GM18519 (cell line): ENCODE measurements around the gene GRIN2C.
"Not testable (repeated sequence)": the region's sequence is repeated elsewhere in the genome, so short reads cannot be mapped to it uniquely, and the experiment has no call there.

Experiments
- ATAC-seq: cut with Tn5 transposase; IDR thresholded peaks from one replicate; pipeline ENCODE4 v1.9.1; 2021; ENCODE audit warnings: mild to moderate bottlenecking, moderate library complexity; ENCODE audit not compliant: unreplicated experiment, low FRiP score

Gene GRIN2C

DNA sequence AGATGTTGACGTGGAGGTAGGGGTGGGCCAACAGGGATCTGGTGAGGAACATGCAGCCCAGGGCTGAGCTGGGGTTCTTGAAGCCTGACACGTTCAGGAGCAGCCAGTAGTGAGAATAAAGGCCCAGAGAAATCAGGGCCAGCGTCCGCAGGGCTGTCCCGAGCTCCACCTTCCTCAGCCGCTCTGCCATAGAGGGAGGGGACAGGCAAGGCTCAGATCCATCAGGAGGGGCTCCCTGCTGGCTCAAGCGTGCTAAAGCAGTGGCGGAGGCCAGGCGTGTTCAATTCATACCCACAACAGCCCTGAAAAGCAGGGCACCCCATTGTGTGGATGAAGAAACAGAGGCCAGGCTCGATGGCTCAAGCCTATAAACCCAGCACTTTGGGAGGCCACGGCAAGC is 21.4 kb upstream of the GRIN2C start:
- ATAC-seq: no peak

- ATAC-seq: no peak
Observed at GRCh38 chr17:74879308-74879707, 19.6 kb upstream of the GRIN2C start.

DNA sequence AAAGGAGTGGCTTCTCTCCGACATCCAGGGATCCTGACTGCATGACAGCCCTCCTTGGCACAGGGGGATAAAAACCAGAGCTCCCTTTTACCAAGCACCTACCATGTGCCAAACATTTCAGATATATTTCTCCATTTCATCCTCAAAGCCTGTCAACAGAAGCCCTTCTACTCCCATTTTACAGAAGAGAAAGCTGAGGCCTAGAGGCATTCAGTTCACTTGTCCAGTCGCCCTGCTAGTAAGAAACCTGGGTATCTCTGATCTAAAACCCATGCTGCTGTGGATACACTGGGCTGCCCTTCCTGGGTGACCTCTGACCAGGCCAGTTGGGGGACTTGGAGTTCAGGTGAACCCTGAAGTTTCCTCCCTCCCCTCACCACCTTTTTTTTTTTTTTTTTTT is 19.0 kb upstream of the GRIN2C start:
- no peak for ATAC-seq

DNA sequence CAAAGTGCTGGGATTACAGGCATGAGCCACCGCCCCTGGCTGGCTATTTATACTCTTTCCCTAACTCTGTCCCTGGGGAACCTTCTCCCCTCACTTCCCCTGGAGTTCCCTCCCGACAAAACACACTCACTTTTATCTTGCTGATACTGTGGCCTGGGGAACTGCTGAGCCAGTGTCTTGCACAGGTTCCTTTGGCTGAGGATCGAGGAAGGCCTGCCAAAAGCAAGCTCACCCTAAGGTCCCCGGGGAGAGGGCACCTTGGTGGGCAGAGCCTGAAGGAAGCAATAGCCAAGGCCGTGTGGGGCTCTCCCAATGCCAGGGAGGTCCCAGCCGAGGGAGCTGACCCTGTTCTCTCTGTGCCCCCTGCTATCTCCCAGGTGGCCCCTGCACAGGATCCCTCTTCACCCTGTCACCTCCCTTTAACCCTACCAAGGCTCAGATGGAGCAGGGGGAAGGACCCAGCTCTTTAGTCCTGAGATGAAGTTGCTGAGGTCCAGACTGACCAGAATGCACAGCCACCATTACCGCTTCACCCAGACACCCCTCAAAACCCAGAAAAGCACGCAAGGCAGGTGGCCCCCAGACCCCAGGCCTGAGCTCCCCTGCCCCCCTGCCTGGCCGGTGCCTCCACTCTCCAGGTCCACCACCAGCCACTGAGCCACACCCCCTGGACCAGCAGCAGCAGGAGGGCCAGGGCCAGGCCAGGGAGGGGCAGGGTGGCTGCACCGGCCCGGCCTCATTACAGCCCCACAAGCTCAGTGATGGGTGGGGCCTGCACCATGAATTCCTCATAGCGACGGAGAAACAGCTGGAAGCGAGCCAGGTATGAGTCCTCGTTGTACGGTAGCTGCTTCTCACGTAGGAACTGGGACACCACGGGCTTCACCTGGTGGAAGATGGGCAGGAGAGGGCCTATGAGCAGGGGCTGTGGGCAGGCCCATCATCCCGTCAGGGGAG is 18.2 kb upstream of the GRIN2C start:
- no peak for ATAC-seq

- no peak for ATAC-seq
Observed at GRCh38 chr17:74875977-74876593, 16.4 kb upstream of the GRIN2C start.

DNA sequence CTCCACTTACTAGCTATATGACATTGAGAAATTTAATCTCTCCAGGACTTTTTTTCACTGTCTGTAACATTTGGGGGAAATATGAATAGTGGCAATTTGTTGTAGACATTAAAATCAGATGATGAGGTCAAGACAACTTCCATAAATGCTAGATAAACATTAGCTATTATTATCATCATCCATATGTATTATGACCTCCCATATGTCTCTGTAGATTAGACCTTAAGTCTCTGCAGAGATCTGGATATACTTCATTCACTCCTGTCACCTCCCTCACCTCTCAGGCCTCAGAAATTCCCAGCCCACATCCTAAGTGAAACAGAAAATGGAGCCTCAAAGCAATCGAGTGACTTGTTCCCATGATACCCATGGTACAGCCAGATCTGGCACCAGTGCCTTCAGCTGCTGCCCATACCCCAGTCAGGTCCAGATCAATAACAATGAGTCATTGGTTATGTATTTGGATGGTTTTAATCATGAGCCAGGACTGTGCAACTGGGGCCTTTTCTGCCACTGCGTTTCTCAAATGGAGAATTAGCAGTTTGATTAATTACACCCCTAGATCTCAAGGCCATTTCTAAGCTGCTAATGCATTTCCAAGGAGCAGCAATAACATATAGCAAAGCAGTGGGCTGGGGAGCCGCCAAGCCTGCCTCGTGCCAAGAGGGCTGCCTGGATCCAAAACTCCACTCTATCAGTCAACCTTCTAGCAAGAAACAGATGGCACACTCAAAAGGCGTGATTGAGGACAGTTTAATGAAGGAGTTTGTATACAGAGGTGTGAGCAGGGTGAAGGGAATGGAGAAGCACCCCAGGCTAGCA is 15.7 kb upstream of the GRIN2C start:
- ATAC-seq: no peak

- no peak for ATAC-seq
Observed at GRCh38 chr17:74874615-74875037, 14.9 kb upstream of the GRIN2C start.

DNA sequence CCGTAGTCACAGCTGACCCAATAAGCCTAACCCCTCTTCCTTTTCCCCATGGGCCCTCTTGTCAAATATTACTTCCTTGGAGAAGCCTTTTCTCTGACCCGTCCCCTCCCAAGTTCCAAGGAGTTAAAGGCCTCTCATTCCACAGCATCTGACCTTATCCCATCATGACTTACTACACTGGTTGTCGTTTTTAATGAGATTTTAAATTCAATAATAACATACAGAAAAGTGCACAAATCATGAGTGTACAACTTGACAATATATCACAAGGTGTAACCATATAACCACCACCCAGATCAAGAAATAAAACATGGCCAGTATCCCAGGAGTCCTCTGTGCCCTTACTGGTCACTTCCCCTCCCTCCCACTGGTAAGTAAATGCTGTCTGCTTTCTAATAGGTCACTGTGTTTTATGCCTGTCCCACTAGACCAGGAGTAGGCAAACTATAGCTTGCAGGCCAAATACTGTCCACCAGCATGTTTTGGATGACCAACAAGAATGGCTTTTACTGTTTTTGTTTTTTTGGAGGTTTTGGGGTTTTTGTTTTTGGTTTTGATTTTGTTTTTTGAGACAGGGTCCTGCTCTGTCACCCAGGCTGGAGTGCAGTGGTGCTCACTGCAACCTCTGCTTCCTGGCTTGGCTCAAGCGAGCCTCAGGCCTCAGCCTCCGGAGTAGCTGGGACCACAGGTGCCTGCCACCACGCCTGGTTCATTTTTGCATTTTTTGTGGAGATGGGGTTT is 14.4 kb upstream of the GRIN2C start:
- ATAC-seq: no peak

DNA sequence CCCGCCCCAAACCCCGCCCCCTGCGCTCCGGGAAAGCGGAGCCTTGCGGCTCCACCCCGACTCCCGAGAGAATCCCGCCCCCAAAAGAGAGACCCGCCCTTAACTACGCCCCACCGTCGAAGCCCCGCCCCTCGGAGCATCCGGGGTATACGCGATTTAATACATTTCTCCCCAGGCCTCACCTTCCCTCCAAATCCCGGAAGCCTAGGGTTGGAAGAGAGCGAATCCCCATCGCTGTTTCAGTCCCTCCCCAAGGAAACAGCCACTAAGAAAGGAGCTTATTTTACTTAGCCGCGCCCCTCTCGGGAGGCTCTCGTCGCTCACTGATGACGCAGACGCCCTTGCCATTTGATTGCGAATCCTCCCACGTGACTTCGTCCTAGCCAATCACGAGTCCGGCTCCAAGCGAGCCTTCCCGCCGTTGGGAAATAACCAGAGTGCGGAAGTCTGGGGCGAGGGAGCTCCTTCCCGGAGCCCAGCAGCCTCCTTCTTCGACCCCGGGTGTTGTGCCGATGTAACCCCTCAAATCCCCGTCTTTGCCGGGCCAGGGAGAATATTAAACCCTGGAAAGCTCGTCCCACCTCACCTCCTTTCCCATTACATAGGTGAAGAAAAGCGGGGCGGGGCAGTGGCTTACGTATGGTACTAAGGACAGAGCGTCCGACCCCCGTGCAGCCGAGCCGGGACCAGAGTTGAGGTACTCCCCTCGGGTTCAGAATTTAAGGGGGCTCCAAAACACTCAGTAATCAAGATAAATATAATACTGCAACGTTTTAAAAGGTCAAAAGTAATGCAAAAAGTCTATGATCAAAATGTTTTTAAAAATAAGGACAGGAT is 13.6 kb upstream of the GRIN2C start:
- ATAC-seq: peak; percentile 76

DNA sequence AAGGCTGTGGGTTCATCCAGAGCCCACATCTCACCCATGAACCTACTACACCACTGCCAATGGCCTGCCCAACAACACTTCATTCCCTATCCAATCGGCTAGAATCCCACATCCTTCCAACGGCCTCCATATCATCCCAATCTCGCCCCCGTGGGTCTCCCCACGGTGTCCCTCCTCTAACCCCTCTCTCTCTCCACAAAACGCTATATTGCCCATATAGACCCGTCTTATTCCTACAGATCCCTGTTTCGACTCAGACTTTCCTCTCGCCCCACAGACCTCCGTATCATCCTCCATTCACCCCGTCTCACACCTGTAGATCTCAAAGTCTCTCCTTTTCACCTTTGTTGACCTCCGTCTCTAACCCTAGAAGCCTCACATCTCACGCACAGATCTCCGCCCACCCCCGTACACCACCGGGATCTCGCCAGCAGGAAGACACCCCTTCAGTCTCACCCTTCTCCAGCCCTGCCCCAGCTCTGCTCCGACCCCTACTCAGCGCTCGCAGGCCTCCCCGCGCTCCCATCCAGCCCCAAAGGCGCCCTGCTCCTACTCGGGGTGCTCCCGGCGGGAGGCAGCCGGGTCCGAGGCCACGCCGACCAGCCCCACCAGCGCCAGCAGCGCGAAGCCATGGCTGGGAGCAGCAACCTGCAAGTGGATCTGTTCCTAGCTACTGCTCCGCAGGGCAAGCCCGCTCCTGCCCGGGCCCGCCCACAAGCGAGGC is 12.8 kb upstream of the GRIN2C start, which contains the start of gene FDXR:
Gene FDXR (minus strand): TSS at position 682 of the 724 bp plus-strand sequence. CDS start 50 bp downstream, at position 632.
- ATAC-seq: no peak

DNA sequence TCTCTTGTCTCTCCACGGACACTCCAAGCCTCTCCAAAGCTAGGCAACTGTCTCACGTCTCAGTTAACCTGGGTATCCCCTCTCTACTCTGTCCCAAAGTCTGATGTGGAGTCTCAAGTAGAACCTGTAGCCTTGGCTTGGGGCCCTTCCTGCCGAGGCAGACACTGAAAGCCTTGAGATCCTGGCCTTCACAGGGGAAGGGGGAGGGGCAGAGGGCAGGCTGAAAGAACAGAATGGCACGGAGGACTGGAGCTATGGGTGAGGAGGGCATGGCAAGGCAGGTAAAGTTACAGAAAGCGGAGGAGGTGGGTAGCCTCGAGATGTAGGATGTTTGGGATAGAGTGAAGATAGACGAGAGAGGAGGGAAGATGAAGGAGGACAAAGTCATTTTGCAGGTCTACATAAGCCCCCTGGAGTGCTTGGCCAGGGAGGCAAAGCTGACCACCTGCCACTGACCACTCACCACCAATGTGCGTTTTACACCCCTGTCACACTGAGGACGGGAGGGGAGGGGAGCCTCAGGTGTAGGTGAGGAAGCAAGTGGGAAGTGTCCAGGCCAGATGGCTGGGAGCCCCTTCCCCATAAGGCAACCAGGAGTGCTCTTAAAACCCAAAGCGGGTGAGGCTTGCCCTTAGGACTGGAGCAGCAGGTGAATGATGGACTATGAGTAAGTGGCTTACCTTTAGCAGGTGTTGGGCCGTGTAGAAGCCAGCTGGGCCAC is 11.8 kb upstream of the GRIN2C start:
- ATAC-seq: no peak

- ATAC-seq: no peak
Observed at GRCh38 chr17:74870512-74870911, 10.8 kb upstream of the GRIN2C start.

- not testable (repeated sequence) for ATAC-seq
Observed at GRCh38 chr17:74870028-74870427, 10.3 kb upstream of the GRIN2C start.

DNA sequence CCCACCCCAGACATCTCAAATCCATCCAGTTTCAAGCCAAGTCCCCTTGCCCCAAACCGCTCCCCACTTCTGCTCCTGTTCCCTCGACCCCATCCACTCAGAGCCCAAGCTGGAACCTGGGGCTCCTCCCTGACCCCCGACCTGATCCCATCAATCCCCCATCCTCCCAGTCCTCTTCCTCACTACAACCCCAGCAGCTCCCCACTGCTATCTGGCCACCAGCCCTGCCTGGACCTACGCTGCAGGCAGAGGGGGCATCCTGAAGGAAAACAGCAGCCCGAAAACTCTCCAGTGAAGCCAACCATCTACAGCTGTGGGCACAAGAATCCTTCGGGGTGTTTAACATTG is 9.2 kb upstream of the GRIN2C start:
- ATAC-seq: no peak

GRCh38 chr17:74868251-74868907 is 8.7 kb upstream of the GRIN2C start:
- ATAC-seq: no peak

DNA sequence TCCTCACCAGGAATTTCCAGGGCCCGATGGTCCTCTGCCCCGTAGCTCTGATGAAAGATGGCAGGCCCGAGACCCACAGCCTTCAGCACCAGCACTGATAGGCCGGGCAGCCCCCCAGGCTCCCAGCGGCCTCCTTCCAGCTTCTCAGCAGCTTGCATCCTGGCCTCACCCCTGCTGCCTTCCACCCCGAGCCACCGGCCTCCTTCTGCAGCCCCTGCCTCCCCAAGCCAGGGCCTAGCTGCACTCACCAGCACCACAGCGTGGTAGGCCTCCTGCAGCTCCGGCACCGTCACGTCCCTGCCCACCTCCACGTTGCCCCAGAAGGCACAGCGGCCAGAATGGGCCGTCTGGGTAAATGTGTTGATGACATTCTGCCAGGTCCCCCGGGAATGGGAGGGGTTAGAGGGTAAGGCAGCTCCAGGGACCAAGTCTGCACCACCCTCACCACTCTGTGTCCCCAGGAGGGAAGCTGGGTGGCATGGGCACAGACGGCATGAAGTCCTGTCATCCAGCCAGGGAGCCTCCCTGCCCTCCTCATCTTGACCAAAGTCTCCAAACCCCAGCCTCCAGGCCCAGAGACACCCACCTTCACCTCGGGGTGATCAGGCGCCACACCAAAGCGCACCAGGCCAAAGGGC is 6.6 kb upstream of the GRIN2C start:
- ATAC-seq: no peak

DNA sequence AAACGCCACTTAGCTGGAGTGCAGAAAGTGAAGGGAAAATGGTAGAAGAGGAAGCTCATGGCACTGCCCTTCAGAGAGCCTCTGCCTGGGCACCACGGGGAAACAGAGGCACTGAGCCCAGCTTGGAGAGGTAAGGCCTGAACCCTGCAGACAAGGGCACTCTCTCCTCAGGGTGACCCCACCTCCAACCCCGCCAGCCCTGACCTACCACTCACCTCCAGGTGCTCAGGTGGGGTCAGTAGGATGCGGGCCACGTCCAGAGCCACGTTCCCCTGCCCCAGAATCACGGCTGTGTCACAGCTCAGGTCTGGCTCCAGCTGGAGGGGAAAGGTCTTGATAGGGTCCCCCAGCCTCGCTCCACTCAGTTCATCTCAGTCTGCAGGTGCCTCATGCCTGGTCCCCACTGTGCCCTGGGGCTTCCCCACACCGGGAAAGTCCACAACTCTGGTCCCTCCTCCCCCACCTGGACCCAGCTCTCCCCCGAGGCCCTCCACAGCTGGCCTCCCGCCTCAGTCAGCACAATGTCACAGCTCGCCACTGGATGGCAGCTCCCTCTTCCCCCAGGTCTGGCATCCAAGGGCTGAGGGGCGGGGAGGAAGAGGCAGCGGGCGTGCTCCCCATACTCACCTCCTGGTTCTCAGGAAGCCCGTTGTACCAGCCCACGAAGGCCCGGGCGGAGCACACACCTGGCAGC is 6.0 kb upstream of the GRIN2C start:
- no peak for ATAC-seq
